Esophagus muscularis mucosa (tissue), 4 donors: ENCODE measurements around the gene EVX2. TPM values are rescaled to one million over a fixed set of nuclear protein-coding genes. Genes with fewer than 3 reads are reported as not detected.
A peak's percentile ranks its signal among the peaks of the same experiment; 100 is the strongest.

Experiments used
- DNase-seq: peaks from one replicate; pipeline ENCODE4 v3.0.0-alpha.2; 2017; ENCODE audit errors: extremely low spot score
- H3K27ac ChIP-seq, 4 donors: fragments of 200-600 bp; sonication (generic); replicated peaks in 1 of 4; 1 replicate in 3 of 4; 2 replicates in 1 of 4; pipeline ENCODE4 v1.5.1; 2016 to 2019; ENCODE audit warnings: mild to moderate bottlenecking in 1 of 4
- H3K27me3 ChIP-seq, 4 donors: fragments of 200-600 bp; sonication (generic); one replicate each; pipeline versions ENCODE4 v1.5.1 to v1.6.0; 2016 to 2019
- H3K36me3 ChIP-seq, 4 donors: fragments of 200-600 bp; sonication (generic); one replicate each; pipeline ENCODE4 v1.5.1; 2016 to 2019
- H3K4me1 ChIP-seq, 4 donors: fragments of 200-600 bp; sonication (generic); one replicate each; pipeline ENCODE4 v1.5.1; 2016 to 2019
- H3K4me3 ChIP-seq, 4 donors: fragments of 200-600 bp; sonication (generic); 1 replicate in 2 of 4; 2 replicates in 2 of 4; pipeline ENCODE4 v1.5.1; 2016 to 2019; ENCODE audit warnings: mild to moderate bottlenecking in 4 of 4, moderate library complexity in 1 of 4
- H3K9me3 ChIP-seq, 4 donors: fragments of 200-600 bp; sonication (generic); 1 replicate in 3 of 4; 2 replicates in 1 of 4; pipeline ENCODE4 v1.5.1; 2016 to 2019
- CTCF ChIP-seq, 3 experiments: fragments of 200-600 bp in 2 of 3; fragments of 450-650 bp in 1 of 3; sonication (generic) in 2 of 3; IDR thresholded peaks; one replicate each; pipeline ENCODE4 v1.5.1; 2017 to 2019; ENCODE audit warnings: antibody characterized with exemption in 3 of 3, mild to moderate bottlenecking in 2 of 3, moderate library complexity in 1 of 3
- EP300 ChIP-seq: sonication (generic); formaldehyde crosslinking; IDR thresholded peaks from one replicate; pipeline ENCODE4 v1.6.1; 2017; ENCODE audit warnings: antibody characterized with exemption
- POLR2A ChIP-seq: fragments of 450-650 bp; IDR thresholded peaks from one replicate; pipeline ENCODE4 v1.6.1; 2017; ENCODE audit warnings: antibody characterized with exemption, moderate library complexity, mild to moderate bottlenecking, low read depth
- POLR2AphosphoS5 ChIP-seq, 2 donors: sonication (generic); formaldehyde crosslinking; IDR thresholded peaks; one replicate each; pipeline ENCODE4 v1.6.1; 2017; ENCODE audit warnings: antibody characterized with exemption in 2 of 2
- WGBS: methylation state at CpG from one replicate; pipeline ENCODE4 v1.1.5; 2018; 5-methylcytosine and 5-hydroxymethylcytosine counted together
- intact Hi-C: fragments of 100-400 bp; cut with DNase I; formaldehyde crosslinking; loops from one replicate; pipeline ENCODE4 v1.15.1; 2023
- total RNA-seq, 4 donors: library from RNA; depleted of rRNA; stranded (reverse); fragments of >200 nt; gene quantifications; one replicate each; pipeline versions ENCODE4 v1.1.0 to v1.2.1, GENCODE V29; 2016

Gene EVX2
- total RNA-seq, 4 donors from 2014 or later, result 0.11 TPM; not detected in 3

GRCh38 chr2:176130957-176131847 lies 47.4 kb upstream of the EVX2 start:
- peaks cover 14 to 52% (median 29%) of the 10 kb centered on the region in 4 donors for H3K4me1 ChIP-seq

GRCh38 chr2:176130147-176130956 lies 46.6 kb upstream of the EVX2 start:
- DNase-seq, result no peak
- Histone ChIP-seq H3K36me3 (no peaks in the 10 kb centered on the region), H3K27ac (peak overlapping the region; percentile 56 to 78 (median 71)), H3K4me1 (peaks cover 14 to 49% (median 26%) of the 10 kb centered on the region in 4 donors), H3K9me3 (no peaks in the 10 kb centered on the region), H3K27me3 (peaks cover 0 to 100% (median 73%) of the 10 kb centered on the region in 4 donors), H3K4me3 (peak overlapping the region; percentile 52 to 61 (median 53))
- intact Hi-C loops, result no loop called here
- 6% methylated on average over 4 of the region's 100 CpGs for WGBS
- TF ChIP-seq POLR2A (no peak), POLR2AphosphoS5 (IDR thresholded peaks at IDR 0.05) (no peak), CTCF (IDR thresholded peaks at IDR 0.05) (no peak), EP300 (no peak)

More at GRCh38 chr2:176130957-176131847, 47.4 kb upstream of the EVX2 start:
- Histone ChIP-seq H3K27ac (peak overlapping the region; percentile 56 to 78 (median 71)), H3K27me3 (peaks cover 1 to 100% (median 75%) of the 10 kb centered on the region in 4 donors), H3K36me3 (no peaks in the 10 kb centered on the region), H3K9me3 (no peaks in the 10 kb centered on the region), H3K4me3 (peak overlapping the region; percentile 52 to 61 (median 53))
- WGBS, result 19% methylated on average over 15 of the region's 15 CpGs
- intact Hi-C loops, result no loop called here
- DNase-seq, result no peak
- no peak for TF ChIP-seq POLR2AphosphoS5 (IDR thresholded peaks at IDR 0.05)
- no peak for TF ChIP-seq EP300
- no peak for TF ChIP-seq POLR2A
- TF ChIP-seq CTCF (IDR thresholded peaks at IDR 0.05), result no peak

- Histone ChIP-seq H3K9me3 (no peaks in the 10 kb centered on the region), H3K4me3 (peak overlapping the region; percentile 52 to 61 (median 53)), H3K36me3 (no peaks in the 10 kb centered on the region), H3K27me3 (peaks cover 0 to 100% (median 75%) of the 10 kb centered on the region in 4 donors), H3K4me1 (peaks cover 14 to 49% (median 26%) of the 10 kb centered on the region in 4 donors), H3K27ac (peak overlapping the region; percentile 56 to 78 (median 71))
- intact Hi-C loops, result loop anchor here (5.0 kb wide), 4 partner anchors 328 to 688 kb away; no protein-coding TSS in a partner anchor
- no CpG with 5 or more reads among the region's 43 CpGs for WGBS
- no peak for DNase-seq
- TF ChIP-seq POLR2AphosphoS5 (IDR thresholded peaks at IDR 0.05) (no peak), CTCF (IDR thresholded peaks at IDR 0.05) (no peak)
Observed at GRCh38 chr2:176129813-176130146, 46.0 kb upstream of the EVX2 start.

- Histone ChIP-seq H3K36me3 (no peaks in the 10 kb centered on the region), H3K4me3 (peak within 1 kb of the TSS; percentile 52 to 61 (median 53)), H3K27me3 (peaks cover 0 to 100% (median 78%) of the 10 kb centered on the region in 4 donors), H3K4me1 (peaks cover 14 to 49% (median 26%) of the 10 kb centered on the region in 4 donors), H3K9me3 (no peaks in the 10 kb centered on the region), H3K27ac (peak within 1 kb of the TSS; percentile 56 to 78 (median 71))
- WGBS, result 13% methylated on average over 28 of the region's 64 CpGs
- TF ChIP-seq POLR2A (no peak), EP300 (no peak), POLR2AphosphoS5 (IDR thresholded peaks at IDR 0.05) (peak; percentile 42 to 52)
- no peak for DNase-seq
- intact Hi-C loops, result loop anchor here (1.0 to 5.0 kb wide), 5 partner anchors 328 to 688 kb away; no protein-coding TSS in a partner anchor
Observed at GRCh38 chr2:176128982-176129796, 45.4 kb upstream of the EVX2 start, which contains the start of gene HOXD8. TSS of gene HOXD8 (plus strand) at chr2:176129705. CDS start at chr2:176130367, 662 bp downstream.
